Fibroblast of lung (primary cell): ENCODE measurements around the gene CD101. TPM values are rescaled to one million over a fixed set of nuclear protein-coding genes. Genes with fewer than 3 reads are reported as not detected.
A peak's percentile ranks its signal among the peaks of the same experiment; 100 is the strongest.

Experiments
- DNase-seq, 2 donors: peaks; one replicate each; pipeline versions ENCODE4 v3.0.0 to v3.0.0-alpha.2; 2010; ENCODE audit warnings: low read depth in 2 of 2
- H2AFZ ChIP-seq: 2 replicates; pipeline ENCODE4 v1.5.1; 2012; ENCODE audit warnings: low read length, control low read depth, inconsistent platforms
- H3K27ac ChIP-seq: 2 replicates; pipeline ENCODE4 v1.5.1; 2011; ENCODE audit warnings: low read length, control low read depth; ENCODE audit not compliant: insufficient read depth
- H3K27me3 ChIP-seq: 2 replicates; pipeline ENCODE4 v1.5.1; 2011; ENCODE audit warnings: mild to moderate bottlenecking, low read length; ENCODE audit not compliant: control insufficient read depth, insufficient read depth
- H3K36me3 ChIP-seq: 2 replicates; pipeline ENCODE4 v1.5.1; 2011; ENCODE audit warnings: low read length; ENCODE audit not compliant: control insufficient read depth, insufficient read depth
- H3K4me1 ChIP-seq: 2 replicates; pipeline ENCODE4 v1.5.1; 2011; ENCODE audit warnings: low read length; ENCODE audit not compliant: control insufficient read depth, insufficient read depth; ENCODE audit errors: extremely low read depth
- H3K4me2 ChIP-seq: 2 replicates; pipeline ENCODE4 v1.5.1; 2011; ENCODE audit warnings: low read length, control low read depth; ENCODE audit not compliant: insufficient read depth; ENCODE audit errors: extremely low read depth
- H3K4me3 ChIP-seq, 4 experiments: fragments of 200-600 bp in 1 of 4; sonication (generic) in 1 of 4; replicated peaks in 1 of 4; 2 replicates each; pipeline ENCODE4 v1.5.1; 2011 to 2016; ENCODE audit warnings: low read length in 4 of 4, low read depth in 3 of 4, mild to moderate bottlenecking in 3 of 4, control low read depth in 2 of 4, inconsistent platforms in 1 of 4, mixed read lengths in 1 of 4; ENCODE audit not compliant: insufficient read depth in 1 of 4; ENCODE audit errors: control extremely low read depth in 1 of 4
- H3K79me2 ChIP-seq: 2 replicates; pipeline ENCODE4 v1.5.1; 2012; ENCODE audit warnings: mild to moderate bottlenecking, low read length, inconsistent platforms; ENCODE audit not compliant: control insufficient read depth, insufficient read depth
- H3K9ac ChIP-seq: 2 replicates; pipeline ENCODE4 v1.5.1; 2011; ENCODE audit warnings: mild to moderate bottlenecking, low read length, control low read depth; ENCODE audit not compliant: insufficient read depth
- H3K9me3 ChIP-seq: 2 replicates; pipeline ENCODE4 v1.5.1; 2012; ENCODE audit warnings: low read depth, low read length; ENCODE audit not compliant: control insufficient read depth, insufficient read depth
- H4K20me1 ChIP-seq: 2 replicates; pipeline ENCODE4 v1.5.1; 2011; ENCODE audit warnings: low read length; ENCODE audit not compliant: control insufficient read depth, insufficient read depth; ENCODE audit errors: extremely low read depth
- CTCF ChIP-seq, 2 donors: IDR thresholded peaks in 1 of 2; conservative IDR thresholded peaks in 1 of 2; 1 replicate in 1 of 2; 2 replicates in 1 of 2; pipeline ENCODE4 v1.5.1; 2011 to 2012; ENCODE audit warnings: low read length in 2 of 2, control low read depth in 1 of 2, inconsistent platforms in 1 of 2, low read depth in 1 of 2, mild to moderate bottlenecking in 1 of 2
- EZH2 ChIP-seq: IDR thresholded peaks from 2 replicates; pipeline ENCODE4 v1.5.1; 2012; ENCODE audit warnings: low read length, control low read depth, mild to moderate bottlenecking; ENCODE audit errors: missing control alignments
- polyA plus RNA-seq, 2 donors: library from polyadenylated mRNA; depleted of rRNA in 1 of 2; stranded (reverse) in 1 of 2; unstranded in 1 of 2; fragments of >200 nt; gene quantifications; 2 replicates each; pipeline ENCODE4 v1.2.1, GENCODE V29; 2011 to 2012; ENCODE audit warnings: missing spikeins in 1 of 2
- total RNA-seq: library from RNA; depleted of rRNA; stranded (reverse); fragments of >200 nt; gene quantifications from 2 replicates; pipeline ENCODE4 v1.2.1, GENCODE V29; 2014

CD101 gene
- total and polyA plus RNA-seq, 2 donors (not counting 1 experiment from before 2014, with no cell fraction given) = not detected

GRCh38 chr1:117013309-117013858 is 11.8 kb downstream of the CD101 start:
- no peaks in the 10 kb centered on the region for H3K79me2 ChIP-seq

GRCh38 chr1:117014209-117014608 is 12.6 kb downstream of the CD101 start:
- H2AFZ ChIP-seq = no peak overlapping the region
- no peaks in the 10 kb centered on the region for H4K20me1 ChIP-seq
- H3K27ac ChIP-seq = no peak overlapping the region
- H3K9me3 ChIP-seq = no peaks in the 10 kb centered on the region
- H3K9ac ChIP-seq = no peak overlapping the region
- DNase-seq = peak in 1 of 2 donors; percentile 73
- no peaks in the 10 kb centered on the region for H3K4me1 ChIP-seq
- H3K79me2 ChIP-seq = no peaks in the 10 kb centered on the region
- no peak for TF ChIP-seq CTCF (conservative IDR thresholded peaks at IDR 0.05 in 1 of 2, IDR thresholded peaks at IDR 0.05 in 1 of 2; ENCODE audit: low read depth in 1 of 2, low read length in 2 of 2)
- no peak for TF ChIP-seq EZH2
- H3K4me2 ChIP-seq = no peak overlapping the region
- no peaks in the 10 kb centered on the region for H3K36me3 ChIP-seq
- no peak overlapping the region for H3K4me3 ChIP-seq
- H3K27me3 ChIP-seq = no peaks in the 10 kb centered on the region

More at GRCh38 chr1:117013309-117013858, 11.8 kb downstream of the CD101 start:
- Histone ChIP-seq H3K36me3 (no peaks in the 10 kb centered on the region), H3K4me1 (no peaks in the 10 kb centered on the region), H3K27me3 (no peaks in the 10 kb centered on the region), H3K4me3 (no peak overlapping the region), H3K27ac (no peak overlapping the region), H2AFZ (no peak overlapping the region), H3K9ac (no peak overlapping the region), H3K4me2 (no peak overlapping the region), H4K20me1 (no peaks in the 10 kb centered on the region), H3K9me3 (no peaks in the 10 kb centered on the region)
- no peak for DNase-seq
- no peak for TF ChIP-seq EZH2
- TF ChIP-seq CTCF (conservative IDR thresholded peaks at IDR 0.05 in 1 of 2, IDR thresholded peaks at IDR 0.05 in 1 of 2; ENCODE audit: low read depth in 1 of 2, low read length in 2 of 2) = no peak

- no peak overlapping the region for H3K9ac ChIP-seq
- no peak for TF ChIP-seq CTCF (conservative IDR thresholded peaks at IDR 0.05 in 1 of 2, IDR thresholded peaks at IDR 0.05 in 1 of 2; ENCODE audit: low read depth in 1 of 2, low read length in 2 of 2)
- TF ChIP-seq EZH2 = no peak
- no peak overlapping the region for H3K27ac ChIP-seq
- no peaks in the 10 kb centered on the region for H3K36me3 ChIP-seq
- DNase-seq = no peak
- no peaks in the 10 kb centered on the region for H4K20me1 ChIP-seq
- no peak overlapping the region for H3K4me3 ChIP-seq
- H3K9me3 ChIP-seq = no peaks in the 10 kb centered on the region
- H3K27me3 ChIP-seq = no peaks in the 10 kb centered on the region
- H2AFZ ChIP-seq = no peak overlapping the region
- H3K4me1 ChIP-seq = no peaks in the 10 kb centered on the region
- no peaks in the 10 kb centered on the region for H3K79me2 ChIP-seq
- no peak overlapping the region for H3K4me2 ChIP-seq
These were observed 14.2 kb downstream of the CD101 start for GRCh38 chr1:117015724-117016123.
